Measurements from ENCODE around the gene CHPF2.

Gene CHPF2

DNA sequence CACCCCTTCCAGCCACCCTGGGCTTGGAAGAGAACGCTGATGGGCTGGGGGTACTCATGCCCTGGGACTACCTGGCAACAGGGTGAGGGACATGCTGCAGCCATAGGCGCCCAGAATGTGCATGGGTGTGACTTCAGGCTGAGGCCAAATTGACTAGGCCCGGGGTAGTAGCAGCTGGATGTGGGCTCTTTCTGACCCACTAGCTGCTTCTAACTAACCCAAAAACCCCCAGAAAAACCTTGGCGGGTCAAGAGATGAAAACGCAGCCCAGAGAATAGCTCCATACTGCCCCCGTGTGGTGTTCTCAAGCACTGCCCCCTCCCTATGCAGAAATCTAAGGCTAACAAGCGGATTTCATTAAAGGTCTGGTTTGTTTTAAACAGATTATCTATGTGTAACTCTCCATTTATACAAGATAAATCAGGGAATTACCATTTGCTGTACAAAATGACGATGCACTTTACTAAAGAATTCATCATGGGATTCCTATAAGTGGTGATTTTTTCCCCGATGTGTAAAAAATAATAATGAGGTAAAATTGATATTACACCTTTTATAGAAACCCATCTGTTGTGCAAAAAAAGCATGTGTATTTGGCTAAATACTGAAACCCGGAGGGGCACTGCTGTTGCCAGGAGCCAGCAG is 12.0 kb downstream of the CHPF2 start:
- Mint-ChIP-seq H3K27ac (no peak overlapping the region), H3K36me3 (ENCODE audit: low read depth) (peaks cover 17% of the 10 kb centered on the region)
- peak; percentile 73 for DNase-seq

DNA sequence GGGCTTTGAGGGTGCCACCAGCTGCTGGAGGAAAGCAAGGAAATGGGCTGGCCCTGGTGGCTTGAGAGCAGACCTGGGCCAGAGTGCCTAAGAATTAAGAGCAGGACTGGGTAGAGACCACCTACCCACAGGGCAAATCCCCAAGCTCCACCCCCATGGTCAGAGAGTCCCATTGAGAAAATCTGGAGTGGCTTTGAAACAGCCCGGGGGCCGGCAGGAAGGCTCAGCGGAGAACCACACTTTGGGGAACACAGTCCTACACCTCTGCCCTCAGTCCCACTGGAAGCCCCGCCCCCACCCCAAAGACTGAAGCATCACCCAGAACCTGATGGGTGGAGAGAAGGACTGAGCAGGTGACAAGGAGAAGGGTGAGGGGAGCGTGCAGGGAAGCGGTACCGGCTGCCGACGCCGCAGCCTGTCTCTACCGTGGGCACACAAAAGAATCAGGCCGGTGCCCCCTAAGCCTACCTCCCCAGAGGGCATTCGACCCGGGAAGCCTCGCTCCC is 12.6 kb downstream of the CHPF2 start:
- H3K36me3 Mint-ChIP-seq (ENCODE audit: low read depth) = peaks cover 13% of the 10 kb centered on the region
- no peaks in the 10 kb centered on the region for H3K9me3 Mint-ChIP-seq
- no peak for DNase-seq
- H3K27ac Mint-ChIP-seq = no peak overlapping the region
- peaks cover 35% of the 10 kb centered on the region for H3K27me3 Mint-ChIP-seq
- peak overlapping the region; percentile 41 for H3K4me3 Mint-ChIP-seq
- peaks cover 43% of the 10 kb centered on the region for H3K4me1 Mint-ChIP-seq (ENCODE audit: low read depth)

More for the DNA sequence above, 12.0 kb downstream of the CHPF2 start:
- no peaks in the 10 kb centered on the region for H3K9me3 Mint-ChIP-seq
- H3K27me3 Mint-ChIP-seq = peaks cover 30% of the 10 kb centered on the region
- peaks cover 40% of the 10 kb centered on the region for H3K4me1 Mint-ChIP-seq (ENCODE audit: low read depth)
- peak overlapping the region; percentile 62 for H3K4me3 Mint-ChIP-seq

DNA sequence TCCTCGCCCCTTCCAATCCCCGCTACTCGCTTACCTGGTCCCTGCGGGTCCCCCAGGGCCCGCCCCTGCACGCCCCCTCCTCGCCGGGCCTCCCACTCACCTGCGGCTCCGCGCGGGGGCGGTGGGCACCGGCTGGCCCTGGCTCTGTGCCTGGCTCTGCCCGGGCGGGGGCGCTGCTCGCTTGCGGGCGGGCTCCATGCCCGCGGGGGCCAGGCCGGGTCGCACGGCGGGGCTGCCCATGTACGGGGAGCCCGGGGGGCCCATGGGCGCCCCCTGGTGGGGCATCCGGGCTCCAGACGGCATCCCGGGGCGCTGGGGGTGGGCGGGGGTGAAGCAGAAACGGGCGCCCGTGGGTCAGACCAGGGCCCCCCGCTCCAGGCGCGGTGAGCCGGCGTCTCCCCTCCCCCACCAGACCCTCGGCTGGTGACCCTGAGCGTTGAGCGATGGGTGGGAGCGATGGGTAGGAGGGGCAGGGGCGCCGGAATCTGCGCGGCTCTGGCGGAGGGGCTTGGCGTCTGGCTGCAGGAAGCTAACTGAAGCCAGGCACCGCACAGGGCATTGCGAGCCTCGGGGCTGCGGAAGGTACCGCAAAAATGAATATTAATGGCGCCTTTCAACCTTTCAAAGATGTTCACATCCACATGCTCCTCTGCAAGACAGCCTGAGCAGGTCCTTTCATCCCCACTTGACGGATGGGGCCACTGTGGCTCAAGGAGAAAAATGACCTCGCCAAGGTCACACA is 13.2 kb downstream of the CHPF2 start:
- no peak overlapping the region for H3K27ac Mint-ChIP-seq
- peaks cover 43% of the 10 kb centered on the region for H3K4me1 Mint-ChIP-seq (ENCODE audit: low read depth)
- no peaks in the 10 kb centered on the region for H3K9me3 Mint-ChIP-seq
- peak; percentile 77 for DNase-seq
- H3K27me3 Mint-ChIP-seq = peaks cover 42% of the 10 kb centered on the region
- peaks cover 7% of the 10 kb centered on the region for H3K36me3 Mint-ChIP-seq (ENCODE audit: low read depth)
- peak overlapping the region; percentile 36 for H3K4me3 Mint-ChIP-seq

DNA sequence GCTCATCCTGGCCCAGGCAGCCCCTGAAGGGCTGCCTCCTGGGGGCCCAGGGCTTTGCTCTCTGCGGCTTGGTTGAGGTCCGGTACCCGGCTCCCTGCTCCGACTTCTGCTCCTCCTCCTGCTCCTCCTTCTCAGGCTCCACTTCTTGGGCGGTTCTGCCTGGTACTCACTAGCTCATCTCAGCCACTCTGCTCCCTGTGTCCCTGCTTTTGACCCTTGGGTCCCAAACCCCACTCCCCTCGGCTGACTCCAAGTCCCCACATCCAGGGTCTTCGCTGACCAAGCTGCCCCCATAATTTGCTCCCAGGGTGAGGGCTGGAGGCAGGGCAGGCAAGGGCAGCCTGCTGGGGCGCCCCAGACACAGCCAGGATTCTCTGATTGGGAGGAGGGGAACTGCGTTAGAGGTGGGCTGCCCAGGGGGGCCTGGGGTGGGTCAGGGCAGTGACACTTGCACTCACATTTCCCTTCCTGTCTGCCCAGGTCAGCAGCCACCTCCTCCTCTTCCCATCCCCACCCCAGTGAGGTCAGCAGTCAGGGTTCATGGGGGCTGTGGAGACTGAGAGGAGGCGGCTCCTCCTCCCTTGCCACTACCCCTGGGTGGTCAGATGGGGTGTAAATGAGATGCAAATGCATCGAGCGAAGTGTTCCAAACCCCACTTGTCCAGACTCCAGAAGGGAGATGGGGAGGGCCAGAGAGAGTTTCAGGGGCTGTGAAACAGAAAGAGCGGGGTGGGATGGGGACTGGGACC is 14.0 kb downstream of the CHPF2 start:
- Mint-ChIP-seq H3K4me3 (peak overlapping the region; percentile 36), H3K27me3 (peaks cover 49% of the 10 kb centered on the region), H3K4me1 (ENCODE audit: low read depth) (peaks cover 48% of the 10 kb centered on the region), H3K36me3 (ENCODE audit: low read depth) (no peaks in the 10 kb centered on the region), H3K27ac (no peak overlapping the region), H3K9me3 (no peaks in the 10 kb centered on the region)
- no peak for DNase-seq

GRCh38 chr7:151246851-151247580 is 14.7 kb downstream of the CHPF2 start:
- no peak for DNase-seq
- H3K36me3 Mint-ChIP-seq (ENCODE audit: low read depth) = no peaks in the 10 kb centered on the region
- no peaks in the 10 kb centered on the region for H3K9me3 Mint-ChIP-seq
- no peak overlapping the region for H3K27ac Mint-ChIP-seq
- H3K4me3 Mint-ChIP-seq = no peak overlapping the region
- peaks cover 49% of the 10 kb centered on the region for H3K4me1 Mint-ChIP-seq (ENCODE audit: low read depth)
- H3K27me3 Mint-ChIP-seq = peaks cover 51% of the 10 kb centered on the region

- H3K4me3 Mint-ChIP-seq = peak overlapping the region; percentile 63
- no peaks in the 10 kb centered on the region for H3K9me3 Mint-ChIP-seq
- H3K27ac Mint-ChIP-seq = no peak overlapping the region
- peaks cover 59% of the 10 kb centered on the region for H3K27me3 Mint-ChIP-seq
- peaks cover 50% of the 10 kb centered on the region for H3K4me1 Mint-ChIP-seq (ENCODE audit: low read depth)
- peak; percentile 45 for DNase-seq
- H3K36me3 Mint-ChIP-seq (ENCODE audit: low read depth) = no peaks in the 10 kb centered on the region
Measured at GRCh38 chr7:151247611-151248345, 15.5 kb downstream of the CHPF2 start.

GRCh38 chr7:151248346-151249033 is 16.2 kb downstream of the CHPF2 start, which contains the start of gene SMARCD3:
TSS of gene SMARCD3 (minus strand) at chr7:151248694. CDS start at chr7:151248562, 132 bp downstream.
- peak within 1 kb of the TSS; percentile 46 for H3K27ac Mint-ChIP-seq
- H3K4me1 Mint-ChIP-seq (ENCODE audit: low read depth) = peaks cover 43% of the 10 kb centered on the region
- peak; percentile 69 for DNase-seq
- H3K4me3 Mint-ChIP-seq = peak within 1 kb of the TSS; percentile 63
- no peaks in the 10 kb centered on the region for H3K9me3 Mint-ChIP-seq
- no peaks in the 10 kb centered on the region for H3K36me3 Mint-ChIP-seq (ENCODE audit: low read depth)
- H3K27me3 Mint-ChIP-seq = peaks cover 66% of the 10 kb centered on the region

- H3K27me3 Mint-ChIP-seq = peaks cover 72% of the 10 kb centered on the region
- H3K4me3 Mint-ChIP-seq = peak overlapping the region; percentile 46
- H3K4me1 Mint-ChIP-seq (ENCODE audit: low read depth) = peaks cover 36% of the 10 kb centered on the region
- peak overlapping the region; percentile 46 for H3K27ac Mint-ChIP-seq
- DNase-seq = peak; percentile 62
- no peaks in the 10 kb centered on the region for H3K36me3 Mint-ChIP-seq (ENCODE audit: low read depth)
- no peaks in the 10 kb centered on the region for H3K9me3 Mint-ChIP-seq
Measured at GRCh38 chr7:151249034-151249731, 16.9 kb downstream of the CHPF2 start.

DNA sequence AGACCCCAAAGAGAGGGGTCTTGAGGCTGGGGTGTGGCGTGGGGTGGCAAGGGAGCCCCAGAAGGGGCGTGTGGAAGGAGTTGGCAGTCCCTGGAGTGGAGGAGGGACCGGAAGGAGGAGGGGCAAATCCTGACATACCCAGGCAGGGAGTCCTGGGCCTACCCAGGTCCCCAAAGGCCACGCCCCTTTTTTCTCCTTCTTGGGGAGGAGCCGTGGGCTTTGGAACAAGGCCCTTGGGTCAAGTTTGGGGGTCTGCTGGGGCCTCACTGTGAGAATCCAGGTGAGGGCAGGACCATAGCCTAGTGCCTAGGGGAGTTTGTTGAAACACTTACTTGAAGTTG is 17.4 kb downstream of the CHPF2 start:
- Mint-ChIP-seq H3K36me3 (ENCODE audit: low read depth) (no peaks in the 10 kb centered on the region), H3K9me3 (no peaks in the 10 kb centered on the region), H3K4me1 (ENCODE audit: low read depth) (peaks cover 31% of the 10 kb centered on the region), H3K27ac (no peak overlapping the region), H3K27me3 (peaks cover 77% of the 10 kb centered on the region), H3K4me3 (peak overlapping the region; percentile 15)
- no peak for DNase-seq

DNA sequence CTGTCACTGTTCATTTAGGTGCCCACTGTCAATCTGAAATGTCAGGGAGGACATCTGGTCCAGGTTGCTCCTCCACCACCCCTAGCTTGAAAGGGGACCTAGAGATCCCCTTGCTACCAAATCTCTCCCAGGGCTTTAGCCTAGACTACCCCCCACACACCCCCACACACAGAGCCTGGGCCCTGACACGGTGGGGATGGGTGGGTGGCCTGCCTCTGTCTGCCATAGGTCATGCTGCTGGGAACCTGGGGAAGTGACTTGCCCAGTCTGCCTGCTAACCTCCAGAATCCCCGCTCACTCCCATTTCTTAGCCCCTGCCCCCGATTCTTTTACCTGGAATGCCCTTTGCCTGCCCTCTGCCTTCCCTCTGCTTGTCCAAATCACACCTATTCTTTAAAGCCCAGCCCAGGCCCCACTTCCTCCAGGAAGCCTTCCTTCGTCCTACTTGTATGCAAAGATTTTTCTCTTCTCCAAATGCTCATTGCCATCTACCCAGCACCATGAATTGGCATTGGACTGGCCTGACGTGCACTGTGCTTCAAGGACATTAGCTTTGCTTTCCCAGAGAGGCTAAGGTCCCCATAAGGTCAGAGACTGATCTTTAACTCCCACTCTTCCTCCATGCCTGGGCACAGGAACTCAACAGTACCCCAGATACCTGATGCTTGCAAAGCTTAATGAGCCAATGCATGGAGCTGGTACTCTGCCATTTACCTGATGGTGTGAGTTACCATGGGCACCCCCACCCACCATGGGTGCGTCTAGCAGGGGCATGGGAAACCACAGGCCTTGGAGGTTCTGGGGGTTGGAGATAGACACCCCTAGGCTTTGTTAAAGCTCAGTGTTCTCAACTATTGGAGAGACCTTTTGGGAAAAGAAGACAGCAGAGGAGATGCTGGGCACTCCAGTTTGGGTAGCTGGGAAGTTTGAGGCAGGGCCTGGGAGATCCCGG is 18.2 kb downstream of the CHPF2 start:
- Mint-ChIP-seq H3K9me3 (no peaks in the 10 kb centered on the region), H3K4me3 (no peak overlapping the region), H3K27ac (no peak overlapping the region), H3K4me1 (ENCODE audit: low read depth) (peaks cover 27% of the 10 kb centered on the region), H3K27me3 (peaks cover 77% of the 10 kb centered on the region), H3K36me3 (ENCODE audit: low read depth) (no peaks in the 10 kb centered on the region)
- DNase-seq = no peak

- no peaks in the 10 kb centered on the region for H3K36me3 Mint-ChIP-seq (ENCODE audit: low read depth)
- peaks cover 22% of the 10 kb centered on the region for H3K4me1 Mint-ChIP-seq (ENCODE audit: low read depth)
- H3K4me3 Mint-ChIP-seq = peak overlapping the region; percentile 8
- H3K27ac Mint-ChIP-seq = no peak overlapping the region
- peaks cover 71% of the 10 kb centered on the region for H3K27me3 Mint-ChIP-seq
- DNase-seq = peak; percentile 58
- no peaks in the 10 kb centered on the region for H3K9me3 Mint-ChIP-seq
Measured at GRCh38 chr7:151251328-151251688, 19.0 kb downstream of the CHPF2 start.

All from activated T-cell treated with anti-CD3 and anti-CD28 coated beads, Interleukin-2, amount 50 U/mL, for 24 hours (primary cell).